Right lobe of liver (tissue), 6 donors: Measurements from ENCODE around the gene WASF3. TPM values are rescaled to one million over a fixed set of nuclear protein-coding genes. Genes with fewer than 3 reads are reported as not detected.

Experiments
- ATAC-seq, 4 donors: fragments of 200-7000 bp; cut with Tn5 transposase; one replicate each; pipeline ENCODE4 v1.9.1; 2020; ENCODE audit warnings: mild to moderate bottlenecking in 4 of 4, moderate library complexity in 4 of 4
- DNase-seq, 3 donors: peaks; one replicate each; pipeline ENCODE4 v3.0.0-alpha.2; 2020
- H3K27ac ChIP-seq, 3 donors: fragments of 200-600 bp; one replicate each; pipeline ENCODE4 v1.8.0; 2022
- H3K27me3 ChIP-seq, 2 donors: fragments of 200-600 bp; one replicate each; pipeline ENCODE4 v1.8.0; 2022
- H3K36me3 ChIP-seq, 4 donors: fragments of 200-600 bp; sonication (generic) in 1 of 4; one replicate each; pipeline versions ENCODE4 v1.5.1 to v1.8.0; 2017 to 2022; ENCODE audit warnings: control low read depth in 1 of 4
- H3K4me1 ChIP-seq, 4 donors: fragments of 200-600 bp; sonication (generic) in 1 of 4; one replicate each; pipeline versions ENCODE4 v1.5.1 to v1.8.0; 2017 to 2022; ENCODE audit warnings: control low read depth in 1 of 4
- H3K4me3 ChIP-seq, 3 donors: fragments of 200-600 bp; one replicate each; pipeline ENCODE4 v1.8.0; 2022
- H3K9me3 ChIP-seq, 4 donors: fragments of 200-600 bp; sonication (generic) in 1 of 4; one replicate each; pipeline versions ENCODE4 v1.5.1 to v1.8.0; 2017 to 2022; ENCODE audit warnings: control low read depth in 1 of 4
- CTCF ChIP-seq, 4 donors: fragments of 200-600 bp in 3 of 4; fragments of 450-650 bp in 1 of 4; IDR thresholded peaks; one replicate each; pipeline versions ENCODE4 v1.5.1 to v1.8.0; 2016 to 2022; ENCODE audit warnings: antibody characterized with exemption in 4 of 4, mild to moderate bottlenecking in 2 of 4
- POLR2A ChIP-seq: fragments of 450-650 bp; IDR thresholded peaks from one replicate; pipeline ENCODE4 v1.6.1; 2017; ENCODE audit warnings: antibody characterized with exemption, mild to moderate bottlenecking
- WGBS: methylation state at CpG from one replicate; pipeline ENCODE4 v1.1.6; 2018; ENCODE audit warnings: low coverage, low lambda C conversion rate; ENCODE audit not compliant: insufficient coverage; ENCODE audit errors: missing lambda C conversion rate; 5-methylcytosine and 5-hydroxymethylcytosine counted together
- intact Hi-C, 2 donors: fragments of 100-400 bp; cut with DNase I; formaldehyde crosslinking; loops; one replicate each; pipeline versions ENCODE4 v1.11.2 to v1.14.1; 2022
- total RNA-seq, 6 experiments: library from RNA; depleted of rRNA in 2 of 6; stranded (reverse); fragments of >200 nt in 2 of 6; fragmentation: NEBNext Ultra II Directional in 3 of 6; extraction: Animal tissue kit (Norgen Biotek cat#: 25700) in 3 of 6; gene quantifications; one replicate each; pipeline versions ENCODE4 v1.1.0 to v1.2.4, GENCODE V29; 2016 to 2023
- donor health status: DM: no; HTN: yes; CAD: no.
- donor health status: DM: no; HTN: no; CAD: no.
- donor health status: DM: no; HTN: no; CAD: no.
- donor health status: DM: no; HTN: yes; CAD: no.
- donor health status: DM: no; HTN: yes; CAD: no.

The WASF3 gene
- total RNA-seq, 6 experiments from 2014 or later = 5.8 to 14.5 (median 8.3) TPM

DNA sequence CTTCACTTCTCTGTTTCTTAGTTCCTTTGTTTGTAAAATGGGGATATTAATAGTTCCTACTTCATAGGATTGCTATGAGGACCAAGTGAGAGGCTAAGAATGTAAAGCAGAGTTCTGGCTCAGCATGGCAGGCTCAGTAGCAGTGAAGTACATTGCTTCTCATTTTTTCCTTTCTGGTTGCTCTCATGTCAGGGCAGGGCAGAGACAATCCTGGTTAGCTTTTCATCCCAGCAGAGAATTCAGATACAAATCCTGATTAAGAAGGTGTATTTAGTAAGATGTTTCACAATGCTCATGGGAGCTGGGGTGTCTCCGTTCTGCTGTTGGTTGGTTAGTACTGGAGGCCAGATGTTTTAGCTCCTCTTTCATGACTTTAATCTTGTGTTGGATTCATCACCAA, 42.9 kb downstream of the WASF3 start:
- TF ChIP-seq POLR2A = no peak
- H3K4me1 ChIP-seq = peaks cover 0 to 10% (median 5%) of the 10 kb centered on the region in 4 donors
- no peaks in the 10 kb centered on the region for H3K9me3 ChIP-seq
- no peak for ATAC-seq
- H3K4me3 ChIP-seq = no peak overlapping the region
- no peaks in the 10 kb centered on the region for H3K36me3 ChIP-seq
- no peak overlapping the region for H3K27ac ChIP-seq
- intact Hi-C loops = no loop called here
- WGBS = no CpG with 5 or more reads among the region's 1 CpG
- H3K27me3 ChIP-seq = no peaks in the 10 kb centered on the region
- DNase-seq = no peak

GRCh38 chr13:26601669-26602068, 44.2 kb downstream of the WASF3 start:
- H3K27ac ChIP-seq = no peak overlapping the region
- H3K4me3 ChIP-seq = no peak overlapping the region
- no peaks in the 10 kb centered on the region for H3K27me3 ChIP-seq
- peak in 3 of 4 donors; percentile 35 to 58 (median 46) for ATAC-seq
- no peaks in the 10 kb centered on the region for H3K9me3 ChIP-seq
- intact Hi-C loops = no loop called here
- no peaks in the 10 kb centered on the region for H3K36me3 ChIP-seq
- no peak for DNase-seq
- H3K4me1 ChIP-seq = peaks cover 0 to 17% (median 5%) of the 10 kb centered on the region in 4 donors
- no peak for TF ChIP-seq POLR2A
- peak in 3 of 4 donors; percentile 18 to 31 (median 29) for TF ChIP-seq CTCF (IDR thresholded peaks at IDR 0.05)
- WGBS = 10% methylated on average over 2 of the region's 2 CpGs

- intact Hi-C loops = no loop called here
- Histone ChIP-seq H3K9me3 (no peaks in the 10 kb centered on the region), H3K4me1 (peaks cover 0 to 17% (median 5%) of the 10 kb centered on the region in 4 donors), H3K36me3 (no peaks in the 10 kb centered on the region), H3K4me3 (no peak overlapping the region), H3K27me3 (no peaks in the 10 kb centered on the region), H3K27ac (no peak overlapping the region)
- ATAC-seq (no peak), DNase-seq (no peak)
- TF ChIP-seq CTCF (IDR thresholded peaks at IDR 0.05) (no peak), POLR2A (no peak)
- 55% methylated on average over 3 of the region's 3 CpGs for WGBS
Measured at GRCh38 chr13:26602783-26603182, 45.3 kb downstream of the WASF3 start.

- Histone ChIP-seq H3K27ac (peak overlapping the region in 2 of 3 donors; percentile 49 to 55), H3K4me1 (peaks cover 0 to 17% (median 7%) of the 10 kb centered on the region in 4 donors), H3K27me3 (no peaks in the 10 kb centered on the region), H3K9me3 (no peaks in the 10 kb centered on the region), H3K4me3 (no peak overlapping the region), H3K36me3 (no peaks in the 10 kb centered on the region)
- intact Hi-C loops = no loop called here
- no peak for TF ChIP-seq POLR2A
- no peak for TF ChIP-seq CTCF (IDR thresholded peaks at IDR 0.05)
- WGBS = 26% methylated on average over 3 of the region's 3 CpGs
- ATAC-seq (peak; percentile 38 to 80 (median 73)), DNase-seq (peak in 1 of 3 donors; percentile 52)
Measured at GRCh38 chr13:26604784-26605545, 47.5 kb downstream of the WASF3 start.

- ATAC-seq (peak; percentile 75 to 88 (median 88)), DNase-seq (peak in 2 of 3 donors; percentile 46 to 48)
- intact Hi-C loops = no loop called here
- H3K4me1 ChIP-seq = peaks cover 0 to 17% (median 7%) of the 10 kb centered on the region in 4 donors
- no peaks in the 10 kb centered on the region for H3K36me3 ChIP-seq
- 50% methylated on average over 1 of the region's 2 CpGs for WGBS
- TF ChIP-seq POLR2A (no peak), CTCF (IDR thresholded peaks at IDR 0.05) (peak; percentile 10 to 36 (median 22))
- peak overlapping the region in 2 of 3 donors; percentile 35 to 55 for H3K27ac ChIP-seq
- H3K9me3 ChIP-seq = no peaks in the 10 kb centered on the region
- H3K4me3 ChIP-seq = no peak overlapping the region
- no peaks in the 10 kb centered on the region for H3K27me3 ChIP-seq
Measured at GRCh38 chr13:26605845-26606244, 48.4 kb downstream of the WASF3 start.
